HEK293 (cell line): ENCODE results near the gene TANC1.

ENCODE experiments used
- CTCF ChIA-PET: fragments of 350-600 bp; formaldehyde crosslinking; extraction: SDS; loops from one replicate; lab custom pipeline; 2021; ENCODE audit warnings: antibody characterized with exemption; lab: Yijun Ruan, JAX
- POLR2A ChIA-PET: fragments of 300-600 bp; formaldehyde crosslinking; extraction: SDS; loops from one replicate; lab custom pipeline; 2020; ENCODE audit warnings: antibody characterized with exemption, inconsistent platforms; lab: Yijun Ruan, JAX
- H3K27ac ChIP-seq: fragments of 200-500 bp; sonication (Bioruptor generic); 2 replicates; pipeline ENCODE4 v1.5.1; 2014; ENCODE audit warnings: low read depth, low read length, control low read depth, inconsistent platforms; ENCODE audit errors: extremely low read depth
- H3K36me3 ChIP-seq, 2 experiments: fragments of 200-500 bp in 1 of 2; sonication (Bioruptor generic) in 1 of 2; 1 replicate in 1 of 2; 2 replicates in 1 of 2; pipeline ENCODE4 v1.5.1; 2014 to 2017; ENCODE audit warnings: inconsistent platforms in 2 of 2, low read length in 2 of 2; ENCODE audit not compliant: control insufficient read depth in 2 of 2, insufficient read depth in 1 of 2
- H3K4me1 ChIP-seq: fragments of 200-500 bp; sonication (Bioruptor generic); 2 replicates; pipeline ENCODE4 v1.5.1; 2014; ENCODE audit warnings: mild to moderate bottlenecking, low read length, inconsistent platforms; ENCODE audit not compliant: control insufficient read depth, insufficient read depth
- H3K4me3 ChIP-seq: 2 replicates; pipeline ENCODE4 v1.5.1; 2011; ENCODE audit warnings: low read depth, mild to moderate bottlenecking, control low read depth, low read length, moderate library complexity
- H3K9me3 ChIP-seq: fragments of 200-500 bp; sonication (Bioruptor generic); 2 replicates; pipeline ENCODE4 v1.5.1; 2014; ENCODE audit warnings: low read depth, low read length, inconsistent platforms; ENCODE audit not compliant: control insufficient read depth, insufficient read depth
- GLI2 ChIP-seq: fragments of 450-650 bp; formaldehyde crosslinking; IDR thresholded peaks from 2 replicates; pipeline ENCODE4; 2017; ENCODE audit warnings: missing biosample characterization, missing genetic modification characterization, low read depth, borderline replicate concordance
- GLIS1 ChIP-seq: fragments of 450-650 bp; formaldehyde crosslinking; IDR thresholded peaks from 2 replicates; pipeline ENCODE4 v1.5.1; 2016; ENCODE audit warnings: missing biosample characterization, missing genetic modification characterization
- HOXD13 ChIP-seq: sonication (generic); formaldehyde crosslinking; IDR thresholded peaks from 2 replicates; pipeline ENCODE4 v1.8.0; 2022; ENCODE audit warnings: missing genetic modification reagents, borderline replicate concordance
- KLF7 ChIP-seq: fragments of 450-650 bp; formaldehyde crosslinking; IDR thresholded peaks from 2 replicates; pipeline ENCODE4 v1.5.1; 2016; ENCODE audit warnings: missing biosample characterization, missing genetic modification characterization, borderline replicate concordance
- MYNN ChIP-seq: fragments of 450-650 bp; formaldehyde crosslinking; IDR thresholded peaks from 2 replicates; pipeline ENCODE4 v1.5.1; 2016; ENCODE audit warnings: missing biosample characterization, missing genetic modification characterization, borderline replicate concordance
- MZF1 ChIP-seq: fragments of 450-650 bp; formaldehyde crosslinking; IDR thresholded peaks from 2 replicates; pipeline ENCODE4 v1.5.1; 2017; ENCODE audit warnings: missing biosample characterization, missing genetic modification characterization, borderline replicate concordance
- PBX3 ChIP-seq: sonication (generic); formaldehyde crosslinking; IDR thresholded peaks from 2 replicates; pipeline ENCODE4 v1.8.1; 2022; ENCODE audit warnings: mild to moderate bottlenecking, moderate library complexity, missing genetic modification reagents
- PRDM6 ChIP-seq: fragments of 450-650 bp; formaldehyde crosslinking; IDR thresholded peaks from 2 replicates; pipeline ENCODE4 v1.5.1; 2017; ENCODE audit warnings: missing biosample characterization, missing genetic modification characterization
- REPIN1 ChIP-seq: fragments of 450-650 bp; formaldehyde crosslinking; IDR thresholded peaks from 2 replicates; pipeline ENCODE4 v1.5.1; 2017; ENCODE audit warnings: missing biosample characterization, missing genetic modification characterization, low read depth
- SALL2 ChIP-seq: fragments of 450-650 bp; formaldehyde crosslinking; IDR thresholded peaks from 2 replicates; pipeline ENCODE4 v1.5.0; 2017; ENCODE audit warnings: missing biosample characterization, mild to moderate bottlenecking, missing genetic modification characterization, borderline replicate concordance
- TRIM28 ChIP-seq: IDR thresholded peaks from 2 replicates; pipeline ENCODE4 v1.6.1; 2011; ENCODE audit warnings: low read length, control low read depth, borderline replicate concordance
- ZBTB6 ChIP-seq: fragments of 450-650 bp; formaldehyde crosslinking; IDR thresholded peaks from 2 replicates; pipeline ENCODE4 v1.5.1; 2017; ENCODE audit warnings: missing biosample characterization, missing genetic modification characterization
- ZFP69B ChIP-seq: fragments of 450-650 bp; formaldehyde crosslinking; IDR thresholded peaks from 2 replicates; pipeline ENCODE4 v1.5.1; 2016; ENCODE audit warnings: missing biosample characterization, missing genetic modification characterization
- ZNF121 ChIP-seq: fragments of 450-650 bp; formaldehyde crosslinking; IDR thresholded peaks from 2 replicates; pipeline ENCODE4 v1.5.1; 2016; ENCODE audit warnings: missing biosample characterization, missing genetic modification characterization
- ZNF19 ChIP-seq: fragments of 450-650 bp; formaldehyde crosslinking; IDR thresholded peaks from 2 replicates; pipeline ENCODE4; 2016; ENCODE audit warnings: missing biosample characterization, missing genetic modification characterization, low read depth
- ZNF221 ChIP-seq: fragments of 450-650 bp; formaldehyde crosslinking; IDR thresholded peaks from 2 replicates; pipeline ENCODE4 v1.5.1; 2017; ENCODE audit warnings: missing biosample characterization, missing genetic modification characterization, borderline replicate concordance
- ZNF23 ChIP-seq: fragments of 450-650 bp; formaldehyde crosslinking; IDR thresholded peaks from 2 replicates; pipeline ENCODE4 v1.5.1; 2016; ENCODE audit warnings: missing biosample characterization, missing genetic modification characterization, borderline replicate concordance
- ZNF292 ChIP-seq: fragments of 450-650 bp; formaldehyde crosslinking; IDR thresholded peaks from 2 replicates; pipeline ENCODE4 v1.5.1; 2016; ENCODE audit warnings: low read depth, missing biosample characterization, missing genetic modification characterization, borderline replicate concordance
- ZNF37A ChIP-seq: fragments of 450-650 bp; IDR thresholded peaks from 2 replicates; pipeline ENCODE4 v1.5.1; 2018; ENCODE audit warnings: missing biosample characterization, missing genetic modification characterization
- ZNF398 ChIP-seq: fragments of 450-650 bp; formaldehyde crosslinking; IDR thresholded peaks from 2 replicates; pipeline ENCODE4 v1.5.1; 2017; ENCODE audit warnings: missing biosample characterization, missing genetic modification characterization
- ZNF404 ChIP-seq: fragments of 450-650 bp; formaldehyde crosslinking; IDR thresholded peaks from 2 replicates; pipeline ENCODE4 v1.5.1; 2017; ENCODE audit warnings: missing biosample characterization, missing genetic modification characterization
- ZNF48 ChIP-seq: fragments of 450-650 bp; formaldehyde crosslinking; IDR thresholded peaks from 2 replicates; pipeline ENCODE4 v1.5.1; 2016; ENCODE audit warnings: missing biosample characterization, missing genetic modification characterization
- ZNF585B ChIP-seq: fragments of 450-650 bp; formaldehyde crosslinking; IDR thresholded peaks from 2 replicates; pipeline ENCODE4 v1.5.1; 2016; ENCODE audit warnings: missing biosample characterization, missing genetic modification characterization
- ZNF623 ChIP-seq: fragments of 450-650 bp; formaldehyde crosslinking; IDR thresholded peaks from 2 replicates; pipeline ENCODE4 v1.5.1; 2016; ENCODE audit warnings: missing biosample characterization, missing genetic modification characterization
- ZNF629 ChIP-seq: fragments of 450-650 bp; formaldehyde crosslinking; IDR thresholded peaks from 2 replicates; pipeline ENCODE4 v1.5.1; 2017; ENCODE audit warnings: missing biosample characterization, missing genetic modification characterization
- ZNF654 ChIP-seq: fragments of 450-650 bp; formaldehyde crosslinking; IDR thresholded peaks from 2 replicates; pipeline ENCODE4 v1.5.1; 2016; ENCODE audit warnings: low read depth, missing biosample characterization, missing genetic modification characterization
- ZNF664 ChIP-seq: fragments of 450-650 bp; formaldehyde crosslinking; IDR thresholded peaks from 2 replicates; pipeline ENCODE4 v1.5.1; 2016; ENCODE audit warnings: missing biosample characterization, missing genetic modification characterization
- ZSCAN4 ChIP-seq: fragments of 450-650 bp; formaldehyde crosslinking; IDR thresholded peaks from 2 replicates; pipeline ENCODE4 v1.5.1; 2017; ENCODE audit warnings: missing biosample characterization, missing genetic modification characterization

Gene TANC1

GRCh38 chr2:159155791-159156190 lies 187.4 kb downstream of the TANC1 start:
- ChIA-PET POLR2A (no interaction called here), CTCF (interaction anchor here (0.7 to 1.2 kb wide), 3 partner anchors 10 to 1132 kb away, joined by 3 to 4 read pairs (median 4); no protein-coding TSS in a partner anchor)
- peaks cover 10 to 29% of the 10 kb centered on the region in 2 experiments for H3K36me3 ChIP-seq
- TF ChIP-seq ZNF19 (tag by site-specific recombination) (no peak), ZSCAN4 (tag by site-specific recombination) (no peak), ZNF654 (tag by site-specific recombination) (no peak), ZNF629 (tag by site-specific recombination) (no peak), ZNF48 (tag by site-specific recombination) (no peak), GLIS1 (tag by site-specific recombination) (peak; percentile 22; the same call in 1 of the 2 replicates), TRIM28 (no peak), ZNF23 (tag by site-specific recombination) (no peak), HOXD13 (no peak), PRDM6 (tag by site-specific recombination) (peak; percentile 62), GLI2 (tag by site-specific recombination) (no peak)
- H3K4me3 ChIP-seq = no peak overlapping the region
- no peaks in the 10 kb centered on the region for H3K9me3 ChIP-seq
- no peak overlapping the region for H3K27ac ChIP-seq
- peaks cover 6% of the 10 kb centered on the region; the same call in 1 of the 2 replicates for H3K4me1 ChIP-seq

GRCh38 chr2:159156834-159157233 lies 188.4 kb downstream of the TANC1 start:
- H3K27ac ChIP-seq = no peak overlapping the region
- ChIA-PET POLR2A (no interaction called here), CTCF (no interaction called here)
- H3K4me3 ChIP-seq = no peak overlapping the region
- H3K9me3 ChIP-seq = no peaks in the 10 kb centered on the region
- peaks cover 6% of the 10 kb centered on the region; the same call in 1 of the 2 replicates for H3K4me1 ChIP-seq
- peaks cover 6 to 33% of the 10 kb centered on the region in 2 experiments for H3K36me3 ChIP-seq
- no peak for TF ChIP-seq KLF7 (tag by site-specific recombination)
- no peak for TF ChIP-seq ZNF221 (tag by site-specific recombination)
- TF ChIP-seq ZNF292 (tag by site-specific recombination) = no peak
- TF ChIP-seq ZNF121 (tag by site-specific recombination) = no peak
- no peak for TF ChIP-seq ZNF404 (tag by site-specific recombination)
- no peak for TF ChIP-seq ZFP69B (tag by site-specific recombination)
- TF ChIP-seq PBX3 = no peak
- no peak for TF ChIP-seq PRDM6 (tag by site-specific recombination)
- no peak for TF ChIP-seq MYNN (tag by site-specific recombination)
- no peak for TF ChIP-seq ZNF585B
- no peak for TF ChIP-seq ZNF398 (tag by site-specific recombination)
- TF ChIP-seq ZNF623 (tag by site-specific recombination) = no peak
- TF ChIP-seq ZNF37A (tag by site-specific recombination) = no peak
- no peak for TF ChIP-seq SALL2 (tag by site-specific recombination)
- no peak for TF ChIP-seq ZNF664 (tag by site-specific recombination)
- TF ChIP-seq ZBTB6 (tag by site-specific recombination) = no peak
- TF ChIP-seq MZF1 = no peak
- no peak for TF ChIP-seq REPIN1
